Endometrial microvascular endothelial cells (primary cell): Measurements from ENCODE around the gene IRX4. TPM values are rescaled to one million over a fixed set of nuclear protein-coding genes. Genes with fewer than 3 reads are reported as not detected.
"Not testable (repeated sequence)": the region's sequence is repeated elsewhere in the genome, so short reads cannot be mapped to it uniquely, and the experiment has no call there.

Experiments used
- in situ Hi-C: cut with HindIII; loops from 2 replicates; pipeline ENCODE4 v1.10.0; 2017; ENCODE audit warnings: low sequenced_read_pairs, low pct_unique_long_range_greater_than_20kb; ENCODE audit errors: inconsistent ontology term
- total RNA-seq: library from RNA; depleted of rRNA; stranded (reverse); fragments of >200 nt; gene quantifications from one replicate; pipeline ENCODE4 v1.2.3, GENCODE V29; 2015; ENCODE audit errors: inconsistent ontology term

IRX4 gene
- total RNA-seq, 1 donor from 2014 or later = not detected

DNA sequence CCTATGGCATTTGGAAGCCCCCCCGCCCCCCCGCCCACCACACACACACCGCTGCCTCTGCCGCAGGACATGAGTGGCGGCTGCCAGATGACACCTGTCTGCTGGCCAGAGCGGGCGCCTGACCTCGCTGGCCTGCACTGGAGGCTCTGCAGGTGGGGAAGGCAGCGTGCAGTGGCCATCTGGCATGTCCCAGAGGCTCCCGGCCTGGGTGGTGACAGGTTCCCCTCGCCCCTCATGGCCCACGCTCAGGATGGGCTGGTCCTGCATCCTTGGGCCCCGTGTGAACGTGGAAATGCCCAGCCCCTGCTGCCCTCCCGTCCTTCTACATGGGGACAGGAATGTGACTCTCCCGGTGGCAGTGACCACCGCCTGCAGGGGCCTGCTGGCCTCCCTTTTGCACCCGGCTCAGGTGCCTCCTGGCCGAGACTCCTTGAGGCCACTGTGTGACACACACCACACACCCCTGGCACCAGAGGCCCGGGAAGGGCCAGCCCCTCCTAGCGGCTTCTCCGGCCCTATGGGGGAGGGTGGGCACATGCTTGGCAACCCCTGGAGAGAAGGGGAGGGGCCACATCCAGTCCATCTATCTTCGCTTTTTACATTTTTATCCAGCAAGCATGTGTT, 30.3 kb downstream of the IRX4 start:
- in situ Hi-C loops = no loop called here

DNA sequence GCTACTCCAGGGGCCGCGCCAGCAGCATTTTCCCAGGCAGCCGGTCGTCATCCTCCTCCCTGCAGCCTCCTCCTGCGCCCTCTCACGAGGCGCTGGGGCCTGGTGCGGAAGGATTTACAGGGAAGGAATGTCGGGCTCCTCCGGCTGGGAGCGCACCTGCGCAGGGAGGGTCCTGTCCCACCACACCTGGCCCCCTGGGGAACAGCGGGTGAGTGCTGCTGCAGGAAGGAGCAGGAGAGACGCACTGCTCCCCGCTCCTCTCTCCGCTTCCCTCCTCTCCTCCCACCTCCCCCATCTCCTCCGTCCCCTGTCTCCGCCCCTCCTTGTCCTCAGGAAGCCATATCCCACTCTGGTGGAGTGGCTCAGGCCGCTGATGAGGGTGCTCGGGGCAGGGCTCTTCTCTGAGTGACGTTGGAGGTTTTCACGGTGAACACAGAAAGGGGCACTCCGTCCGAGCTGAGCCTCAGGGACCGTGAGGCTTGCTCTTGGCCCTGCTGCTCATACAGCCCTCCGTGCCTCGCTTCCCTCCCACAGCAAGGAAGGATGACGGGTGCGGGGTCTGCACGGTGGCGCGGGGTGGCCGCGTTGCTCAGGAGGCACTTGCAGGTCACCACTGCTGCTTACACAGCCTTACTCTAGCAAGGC, 31.3 kb downstream of the IRX4 start:
- in situ Hi-C loops = no loop called here

DNA sequence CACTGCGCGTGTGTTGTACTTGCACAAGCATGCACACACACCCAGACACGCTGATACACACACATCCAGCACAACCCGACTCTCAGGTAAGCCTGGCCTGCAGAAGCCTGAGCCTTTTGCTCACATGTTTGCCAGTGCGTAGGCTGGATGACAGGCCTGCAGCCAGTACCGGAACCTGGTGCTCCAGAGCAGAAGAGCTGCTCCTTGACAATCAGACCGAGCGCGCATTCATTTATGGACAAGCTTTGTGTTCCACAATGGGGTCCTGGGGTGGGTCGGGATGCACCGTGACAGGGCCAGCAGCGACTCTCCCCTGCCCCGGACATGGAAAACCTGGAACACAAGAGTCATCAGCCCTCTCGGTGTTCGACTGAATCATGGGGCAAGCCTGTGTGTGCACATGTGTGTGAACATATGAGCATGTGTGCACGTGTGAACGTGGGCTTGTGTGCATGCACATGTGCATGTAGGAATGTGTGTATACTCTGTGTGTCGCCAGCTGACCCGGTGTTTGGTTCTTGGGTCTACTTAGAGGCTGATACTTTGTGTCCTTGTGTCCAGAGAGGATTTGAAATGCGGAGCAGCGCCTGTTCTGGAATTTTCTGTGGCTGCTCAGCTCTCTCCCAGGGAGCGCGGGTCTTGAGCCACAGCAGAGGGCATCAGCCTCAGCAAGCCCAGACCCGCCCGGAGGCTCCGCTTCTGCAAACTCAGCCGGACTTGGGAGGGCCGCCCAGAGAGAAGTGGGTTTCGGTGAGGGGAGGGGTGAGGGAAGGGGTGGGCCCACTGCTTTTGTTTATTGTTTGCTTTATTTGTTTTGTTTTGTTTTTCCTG, 32.2 kb downstream of the IRX4 start:
- in situ Hi-C loops = no loop called here

DNA sequence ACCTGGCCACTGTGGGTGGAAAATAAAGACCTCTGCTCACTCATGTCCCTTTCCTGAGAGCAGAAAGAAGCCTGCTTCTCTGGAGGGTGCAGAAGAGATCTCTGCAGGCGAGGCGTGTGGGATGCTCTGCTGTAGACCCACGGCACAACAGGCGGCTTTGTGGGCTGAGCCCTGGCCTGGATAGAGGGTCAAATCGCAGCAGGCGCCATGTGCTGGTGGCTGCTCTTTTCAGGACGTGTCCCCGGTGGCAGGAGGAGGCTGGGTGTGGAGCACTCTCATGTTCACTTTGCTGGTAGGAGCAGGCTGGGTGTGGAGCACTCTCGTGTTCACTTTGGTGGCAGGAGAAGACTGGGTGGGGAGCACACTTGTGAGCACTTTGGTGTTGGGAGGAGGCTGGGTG, 35.1 kb downstream of the IRX4 start:
- in situ Hi-C loops = no loop called here

DNA sequence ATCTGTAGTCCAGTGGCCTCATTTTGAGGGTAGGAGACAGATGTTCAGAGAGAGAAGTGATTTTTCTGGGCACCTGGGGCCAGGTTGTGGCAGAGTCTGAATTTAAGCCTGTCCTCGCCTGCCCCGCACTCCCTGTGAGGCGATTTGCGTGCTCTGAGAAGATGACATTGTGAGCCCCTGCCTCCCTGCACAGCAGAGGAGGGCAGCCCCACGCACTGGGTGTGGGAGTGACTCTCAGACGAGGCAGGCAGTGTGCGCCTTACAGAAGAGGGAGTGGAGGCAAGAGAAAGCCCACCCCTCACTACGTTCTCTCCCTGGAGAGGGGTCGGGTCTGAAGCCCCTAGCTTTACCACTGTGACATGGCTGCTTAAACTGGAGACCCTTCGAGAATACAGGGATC, 35.7 kb downstream of the IRX4 start:
- in situ Hi-C loops = no loop called here

DNA sequence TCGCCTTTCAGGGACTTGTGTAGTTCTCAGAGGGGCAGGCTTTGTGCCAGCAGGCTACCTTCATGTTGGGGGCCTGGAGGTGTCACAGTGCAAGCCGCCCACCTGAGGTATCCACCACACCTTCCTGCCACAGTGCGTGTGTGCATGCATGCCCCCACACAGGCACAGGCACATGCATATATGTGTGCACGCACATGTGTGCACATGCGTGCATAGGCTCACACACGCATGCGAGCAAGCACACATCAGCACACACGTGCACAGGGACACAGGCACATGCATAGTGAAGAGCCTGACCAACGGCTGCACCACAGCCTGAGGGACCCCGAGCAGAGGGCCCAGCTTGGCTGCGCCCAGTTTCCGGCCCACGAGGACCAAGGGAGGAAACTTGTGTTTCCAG, 36.1 kb downstream of the IRX4 start:
- in situ Hi-C loops = no loop called here

DNA sequence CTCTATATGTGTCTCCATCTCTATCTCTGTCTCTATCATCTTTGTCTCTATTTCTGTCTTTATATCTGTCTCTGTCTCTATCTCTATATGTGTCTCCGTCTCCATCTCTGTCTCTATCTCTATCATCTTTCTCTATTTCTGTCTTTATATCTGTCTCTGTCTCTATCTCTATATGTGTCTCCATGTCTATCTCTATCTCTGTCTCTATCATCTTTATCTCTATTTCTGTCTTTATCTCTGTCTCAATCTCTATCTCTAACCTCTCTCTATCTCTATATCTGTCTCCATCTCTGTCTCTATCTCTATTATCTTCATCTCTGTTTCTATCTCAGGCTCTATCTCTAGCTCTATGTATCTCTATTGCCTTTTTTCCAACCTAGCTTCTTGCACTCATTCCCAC, 37.0 kb downstream of the IRX4 start:
- in situ Hi-C loops = no loop called here

DNA sequence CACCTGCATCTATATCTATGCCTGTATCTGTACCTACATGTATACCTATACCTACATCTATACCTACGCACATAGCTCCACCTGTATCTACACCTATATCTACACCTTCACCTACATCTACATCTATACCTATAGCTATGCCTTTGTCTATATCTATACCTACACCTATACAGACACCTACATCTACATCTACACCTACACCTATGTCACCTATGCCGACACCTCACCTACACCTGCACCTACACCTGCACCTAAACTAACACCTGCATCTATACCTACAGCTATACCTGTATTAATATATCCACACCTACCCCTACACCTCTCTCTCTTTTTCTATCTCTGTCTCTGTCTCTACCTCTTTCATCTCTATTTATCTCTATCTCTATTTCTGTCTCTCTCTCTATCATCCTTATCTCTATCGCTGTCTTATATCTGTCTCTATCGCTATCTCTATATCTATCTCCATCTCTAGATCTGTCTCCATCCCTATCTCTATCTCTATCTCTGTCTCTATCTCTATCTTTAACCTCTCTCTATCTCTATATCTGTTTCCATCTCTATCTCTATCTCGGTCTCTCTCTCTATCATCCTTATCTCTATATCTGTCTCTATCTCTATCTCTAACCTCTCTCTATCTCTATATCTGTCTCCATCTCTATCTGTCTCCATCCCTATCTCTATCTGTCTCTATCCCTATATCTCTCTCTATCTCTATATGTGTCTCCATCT, 37.9 kb downstream of the IRX4 start:
- in situ Hi-C loops = no loop called here

DNA sequence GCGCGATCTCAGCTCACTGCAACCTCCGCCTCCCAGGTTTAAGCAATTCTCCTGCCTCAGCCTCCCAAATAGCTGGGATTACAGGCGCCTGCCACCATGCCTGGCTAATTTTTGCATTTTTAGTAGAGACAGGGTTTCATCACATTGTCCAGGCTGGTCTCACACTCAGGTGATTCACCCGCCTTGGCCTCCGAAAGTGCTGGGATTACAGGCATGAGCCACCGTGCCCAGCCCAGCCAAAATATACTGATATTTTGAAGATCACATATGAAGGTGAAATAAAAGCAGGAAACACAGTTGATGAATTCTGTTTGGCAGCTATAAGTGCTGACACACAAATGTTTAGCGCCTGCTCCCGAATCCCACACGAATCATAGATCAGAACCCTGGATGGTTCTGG, 39.0 kb downstream of the IRX4 start:
- in situ Hi-C loops = not testable (repeated sequence)

DNA sequence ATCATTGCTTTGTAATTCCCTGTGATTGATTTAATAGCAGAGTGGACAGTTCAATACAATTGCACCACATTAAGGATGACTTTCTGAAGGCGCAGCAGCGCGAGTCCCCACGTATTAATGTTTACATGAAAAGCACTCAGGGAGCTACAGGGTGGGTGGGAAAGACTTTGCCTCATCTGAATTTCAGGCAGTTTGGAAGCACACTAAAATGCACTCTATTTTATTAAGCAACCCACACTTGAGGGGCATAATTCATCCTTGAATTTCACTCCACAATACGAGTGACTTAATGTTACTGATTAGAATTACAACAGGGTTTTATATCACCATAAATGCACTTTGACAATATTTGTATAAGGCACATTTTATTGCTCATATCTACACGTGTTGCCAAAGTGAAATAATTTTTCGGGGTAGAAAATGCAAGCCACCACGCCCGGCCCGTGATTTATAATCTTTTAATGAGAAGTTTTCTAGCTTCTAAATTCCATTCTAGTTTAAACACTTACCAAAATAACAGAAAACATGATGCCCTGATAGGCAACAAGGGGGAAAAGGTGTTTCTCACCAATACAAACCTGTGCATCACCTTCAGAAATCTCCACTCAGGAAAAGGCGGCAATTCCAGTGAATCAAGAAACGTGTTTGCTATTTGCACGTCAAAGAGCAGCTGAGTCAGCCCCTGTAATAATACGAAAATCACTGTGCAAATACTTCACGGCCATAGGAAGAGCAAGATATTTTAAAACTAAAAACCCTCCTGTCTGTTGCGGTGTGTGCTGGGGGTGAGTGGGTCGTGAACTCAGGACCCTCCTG, 40.5 kb downstream of the IRX4 start:
- in situ Hi-C loops = no loop called here

DNA sequence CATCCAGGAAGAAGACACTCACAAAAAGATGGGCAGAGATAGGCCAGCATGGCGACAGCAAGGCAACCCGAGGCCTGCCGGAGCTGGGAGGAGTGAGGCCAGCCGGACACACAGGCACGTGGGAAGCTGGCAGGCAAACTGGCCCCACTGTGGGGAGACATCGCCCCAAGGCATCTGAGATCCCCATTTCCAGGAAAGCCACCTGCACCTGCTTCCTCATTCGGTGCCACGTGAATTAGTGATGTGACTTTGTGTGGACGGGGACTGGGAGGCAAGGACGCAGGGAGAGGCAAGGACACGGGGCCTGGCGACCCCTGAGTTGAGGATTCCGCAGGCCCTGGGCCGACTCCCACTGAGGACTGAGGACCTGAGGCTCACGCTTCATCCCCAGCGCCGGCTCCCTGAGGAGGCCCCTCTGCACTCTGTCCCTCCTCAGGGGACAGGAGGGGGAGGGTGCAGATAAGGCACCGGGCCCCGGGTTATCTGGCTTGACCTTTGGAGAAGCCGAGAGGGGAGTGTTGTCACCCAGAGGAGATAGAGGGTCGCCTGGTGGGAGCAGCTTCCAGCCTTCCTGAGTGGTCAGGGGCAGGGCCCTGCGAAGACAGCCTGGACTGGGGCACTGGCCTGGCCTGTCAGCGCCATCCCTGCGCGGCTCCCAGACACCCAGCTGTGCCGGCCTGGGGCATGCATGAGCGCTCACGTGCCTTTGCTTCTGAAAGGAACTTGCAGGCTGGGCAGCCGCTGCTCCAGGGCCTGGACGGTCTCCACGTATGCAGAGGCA, 41.8 kb downstream of the IRX4 start:
- in situ Hi-C loops = no loop called here

DNA sequence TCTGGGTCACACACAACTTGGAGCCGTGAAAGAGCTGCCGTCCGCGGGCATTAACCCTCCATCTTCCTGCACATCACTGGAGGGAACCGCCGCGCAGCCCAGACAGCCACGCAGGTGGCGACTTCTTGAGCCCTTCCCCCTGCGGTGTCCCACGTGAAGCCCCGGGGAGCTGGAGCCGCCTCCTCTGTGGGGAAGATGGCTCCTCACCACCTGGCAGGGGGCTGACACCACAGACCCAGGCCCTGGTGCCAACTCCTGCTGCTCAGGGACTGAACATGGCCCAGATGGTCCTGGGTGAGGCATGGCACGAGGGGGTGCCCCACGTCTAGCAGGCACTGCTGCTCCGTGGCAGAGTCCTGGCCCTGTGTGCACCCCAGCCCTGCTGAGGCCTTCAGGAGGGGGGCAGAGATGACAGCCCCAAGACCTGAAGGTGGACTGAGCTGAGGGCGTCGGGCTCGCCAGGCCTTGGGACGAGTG, 42.6 kb downstream of the IRX4 start:
- in situ Hi-C loops = no loop called here

DNA sequence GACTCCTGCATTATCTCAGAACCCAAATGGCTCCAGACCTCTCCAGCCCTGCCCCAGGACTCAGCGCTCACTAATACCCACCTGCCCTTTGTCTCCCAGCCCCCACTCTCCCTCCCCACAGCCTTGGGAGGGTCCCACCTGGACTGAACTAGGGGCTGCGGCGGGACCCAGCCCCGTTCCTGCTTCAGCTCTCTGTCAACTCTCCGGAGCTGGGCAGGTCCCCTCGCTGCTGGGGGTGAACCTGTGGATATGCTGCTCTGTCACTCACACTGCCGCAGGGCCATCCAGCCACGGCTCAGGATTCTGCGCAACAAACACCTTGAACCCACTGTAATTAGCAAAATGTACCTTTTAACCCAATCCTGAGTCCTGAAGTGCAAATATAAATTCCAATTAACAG, 44.7 kb downstream of the IRX4 start:
- in situ Hi-C loops = no loop called here

DNA sequence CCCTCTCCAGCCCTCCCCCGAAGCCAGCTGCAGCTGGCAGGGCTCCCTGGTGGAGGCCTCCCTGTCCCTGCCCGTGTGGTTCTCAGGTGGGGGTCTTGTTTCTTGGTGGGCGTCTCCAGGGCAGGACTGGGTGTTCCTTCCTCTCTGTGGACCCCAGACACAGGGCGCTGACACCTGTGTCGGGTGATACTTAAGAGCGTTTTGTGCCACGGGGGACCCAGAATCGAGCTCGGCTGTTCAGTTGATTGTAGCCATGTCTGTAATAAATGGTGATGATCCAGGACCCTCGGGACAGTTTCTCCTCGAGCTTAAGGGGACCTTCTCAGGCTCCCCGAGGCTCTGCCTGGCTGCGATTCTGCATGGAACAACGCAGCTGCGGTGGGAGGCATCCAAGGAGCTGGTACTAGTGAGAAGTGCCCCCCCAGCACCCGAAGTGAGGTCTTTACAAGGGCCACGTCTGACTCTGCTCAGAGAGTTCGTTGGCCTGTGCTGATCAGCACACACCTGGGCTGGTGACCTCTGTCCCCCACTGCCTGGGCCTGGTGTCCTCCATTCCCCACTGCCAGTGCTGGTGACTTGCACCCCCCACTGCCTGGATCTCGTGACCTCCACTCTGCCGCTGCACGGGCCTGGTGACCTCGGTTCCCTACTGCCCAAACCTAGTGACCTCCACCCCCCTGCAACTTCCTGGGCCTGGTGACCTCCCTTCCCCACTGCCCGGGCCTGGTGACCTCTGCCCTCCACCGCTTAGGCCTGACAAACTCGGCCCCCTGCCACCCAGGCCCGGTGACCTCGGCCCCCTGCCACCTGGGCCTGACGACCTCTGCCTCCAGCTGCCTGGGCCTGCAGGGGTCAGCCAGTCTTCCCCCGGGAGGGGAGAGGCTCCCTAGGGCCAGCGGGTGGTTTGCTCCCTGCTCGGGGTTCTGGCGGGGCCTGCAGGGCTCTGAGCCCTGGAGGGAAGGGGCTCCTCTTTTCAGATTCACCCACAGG, 45.5 kb downstream of the IRX4 start:
- in situ Hi-C loops = no loop called here

DNA sequence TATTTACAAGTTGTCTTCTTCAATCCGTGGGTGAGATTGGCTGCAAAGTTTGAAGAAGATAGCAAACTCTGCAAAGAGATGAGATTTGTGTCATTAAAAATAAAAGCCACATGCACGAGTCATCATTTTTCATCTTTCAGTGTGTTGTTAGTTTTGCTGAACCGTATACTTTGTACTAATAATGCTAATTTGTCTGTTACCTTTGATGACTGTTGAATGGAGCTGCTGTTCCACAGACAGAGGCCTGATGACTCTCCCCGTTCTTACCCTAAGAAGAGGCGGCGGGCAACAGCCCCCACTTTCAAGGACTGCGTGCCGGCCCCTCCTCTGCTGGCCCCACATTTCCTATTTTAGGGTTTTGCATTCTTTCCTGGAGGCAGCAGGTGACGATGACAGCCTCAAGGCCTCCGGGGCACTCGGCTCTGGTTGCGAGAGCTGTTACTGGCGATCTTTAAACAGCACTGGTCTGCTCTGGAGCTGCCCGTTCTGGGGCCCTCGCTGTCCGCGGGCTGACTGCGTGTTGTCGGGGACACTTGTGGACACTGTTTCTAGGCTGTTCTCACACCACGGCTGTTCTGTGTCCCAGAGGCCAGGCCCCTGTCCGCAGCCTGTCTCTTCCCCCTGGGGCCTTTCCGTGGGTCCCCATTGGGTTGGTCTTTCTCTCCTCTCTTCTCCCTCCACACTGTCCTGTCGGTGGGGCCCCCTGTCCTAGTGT, 46.4 kb downstream of the IRX4 start:
- in situ Hi-C loops = no loop called here

DNA sequence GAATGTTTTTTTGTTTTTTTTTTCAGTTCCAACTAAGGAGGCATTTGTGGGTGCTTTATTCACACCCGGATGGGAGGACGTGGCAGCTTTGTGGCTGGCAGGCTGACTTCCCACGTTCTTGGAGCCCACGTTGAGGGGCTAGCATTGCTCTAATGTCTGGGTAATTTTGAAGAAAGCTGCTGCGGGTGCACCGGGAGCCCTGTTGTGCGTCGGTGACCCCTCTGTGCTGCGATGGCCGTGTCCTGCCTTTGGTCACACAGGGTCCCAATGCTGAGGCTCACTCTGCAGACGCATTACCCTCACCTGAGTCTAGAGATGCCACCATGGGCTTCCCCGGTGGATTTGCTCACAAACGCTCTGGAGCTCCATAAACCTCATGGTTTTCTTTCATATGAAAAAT, 47.3 kb downstream of the IRX4 start:
- in situ Hi-C loops = no loop called here
